ENCODE measurements around the gene DLGAP1. TPM values are rescaled to one million over a fixed set of nuclear protein-coding genes. Genes with fewer than 3 reads are reported as not detected.

DLGAP1 gene
- total RNA-seq, 1 donor from 2014 or later: 7.7 TPM

GRCh38 chr18:3544537-3544936 lies 910.6 kb downstream of the DLGAP1 start:
- Mint-ChIP-seq H3K4me1 (ENCODE audit: low read depth) (no peaks in the 10 kb centered on the region), H3K9me3 (ENCODE audit: low read depth) (no peaks in the 10 kb centered on the region), H3K27me3 (ENCODE audit: low read depth) (no peaks in the 10 kb centered on the region), H3K27ac (ENCODE audit: unreplicated experiment) (no peak overlapping the region), H3K36me3 (ENCODE audit: low read depth) (no peaks in the 10 kb centered on the region), H3K4me3 (ENCODE audit: unreplicated experiment) (no peak overlapping the region)
- no peak for DNase-seq (ENCODE audit: low spot score)
- TF ChIP-seq, protein P1, sequence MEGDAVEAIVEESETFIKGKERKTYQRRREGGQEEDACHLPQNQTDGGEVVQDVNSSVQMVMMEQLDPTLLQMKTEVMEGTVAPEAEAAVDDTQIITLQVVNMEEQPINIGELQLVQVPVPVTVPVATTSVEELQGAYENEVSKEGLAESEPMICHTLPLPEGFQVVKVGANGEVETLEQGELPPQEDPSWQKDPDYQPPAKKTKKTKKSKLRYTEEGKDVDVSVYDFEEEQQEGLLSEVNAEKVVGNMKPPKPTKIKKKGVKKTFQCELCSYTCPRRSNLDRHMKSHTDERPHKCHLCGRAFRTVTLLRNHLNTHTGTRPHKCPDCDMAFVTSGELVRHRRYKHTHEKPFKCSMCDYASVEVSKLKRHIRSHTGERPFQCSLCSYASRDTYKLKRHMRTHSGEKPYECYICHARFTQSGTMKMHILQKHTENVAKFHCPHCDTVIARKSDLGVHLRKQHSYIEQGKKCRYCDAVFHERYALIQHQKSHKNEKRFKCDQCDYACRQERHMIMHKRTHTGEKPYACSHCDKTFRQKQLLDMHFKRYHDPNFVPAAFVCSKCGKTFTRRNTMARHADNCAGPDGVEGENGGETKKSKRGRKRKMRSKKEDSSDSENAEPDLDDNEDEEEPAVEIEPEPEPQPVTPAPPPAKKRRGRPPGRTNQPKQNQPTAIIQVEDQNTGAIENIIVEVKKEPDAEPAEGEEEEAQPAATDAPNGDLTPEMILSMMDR (IDR thresholded peaks at IDR 0.05): no peak

GRCh38 chr18:3541549-3542386 lies 913.3 kb downstream of the DLGAP1 start:
- H3K36me3 Mint-ChIP-seq (ENCODE audit: low read depth): no peaks in the 10 kb centered on the region
- no peaks in the 10 kb centered on the region for H3K9me3 Mint-ChIP-seq (ENCODE audit: low read depth)
- H3K27me3 Mint-ChIP-seq (ENCODE audit: low read depth): no peaks in the 10 kb centered on the region
- DNase-seq (ENCODE audit: low spot score): no peak
- peaks cover 16% of the 10 kb centered on the region for H3K4me1 Mint-ChIP-seq (ENCODE audit: low read depth)
- H3K27ac Mint-ChIP-seq (ENCODE audit: unreplicated experiment): no peak overlapping the region
- TF ChIP-seq, protein P1 (IDR thresholded peaks at IDR 0.05): no peak
- H3K4me3 Mint-ChIP-seq (ENCODE audit: unreplicated experiment): no peak overlapping the region

DNA sequence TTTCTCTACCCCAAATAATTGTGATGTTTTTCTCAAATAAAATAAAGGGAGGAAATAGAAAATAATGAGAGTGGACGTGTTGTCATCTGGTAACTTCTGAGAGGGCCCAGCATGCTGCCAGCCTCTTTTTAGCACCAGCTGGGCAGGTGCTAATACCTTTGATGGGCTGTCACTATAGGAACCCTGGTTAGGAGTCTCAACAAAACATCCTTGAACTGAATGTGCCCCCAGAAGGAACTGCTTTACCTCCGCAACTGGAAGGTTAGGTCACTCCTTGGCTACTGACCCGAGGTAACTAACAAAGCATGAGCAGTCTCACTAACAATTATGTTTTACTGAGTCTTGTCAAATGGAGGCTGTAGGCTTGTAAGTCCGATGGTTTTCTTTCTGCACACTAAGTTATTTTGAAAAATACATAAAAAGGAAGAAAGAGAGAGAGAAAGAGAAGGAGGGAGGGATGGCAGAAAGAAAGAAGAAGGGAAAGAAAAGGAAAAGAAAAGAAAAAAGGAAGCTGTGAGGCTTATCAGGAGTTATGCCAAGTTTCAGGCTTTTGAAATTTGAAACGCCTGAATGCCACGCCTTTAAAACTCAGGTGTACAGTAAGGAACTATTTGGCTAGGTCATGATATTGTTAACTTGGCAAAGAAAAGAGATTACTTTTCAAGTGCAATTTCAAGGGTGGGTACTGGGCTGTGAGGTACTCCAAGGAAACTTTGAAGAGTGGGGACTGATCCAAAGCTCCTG lies 914.1 kb downstream of the DLGAP1 start:
- H3K27me3 Mint-ChIP-seq (ENCODE audit: low read depth): no peaks in the 10 kb centered on the region
- H3K9me3 Mint-ChIP-seq (ENCODE audit: low read depth): no peaks in the 10 kb centered on the region
- H3K36me3 Mint-ChIP-seq (ENCODE audit: low read depth): no peaks in the 10 kb centered on the region
- peaks cover 16% of the 10 kb centered on the region for H3K4me1 Mint-ChIP-seq (ENCODE audit: low read depth)
- H3K27ac Mint-ChIP-seq (ENCODE audit: unreplicated experiment): no peak overlapping the region
- no peak overlapping the region for H3K4me3 Mint-ChIP-seq (ENCODE audit: unreplicated experiment)
- DNase-seq (ENCODE audit: low spot score): no peak
- TF ChIP-seq, protein P1 (IDR thresholded peaks at IDR 0.05): no peak

- Mint-ChIP-seq H3K9me3 (ENCODE audit: low read depth) (no peaks in the 10 kb centered on the region), H3K27ac (ENCODE audit: unreplicated experiment) (no peak overlapping the region), H3K4me1 (ENCODE audit: low read depth) (peaks cover 16% of the 10 kb centered on the region), H3K4me3 (ENCODE audit: unreplicated experiment) (no peak overlapping the region), H3K27me3 (ENCODE audit: low read depth) (no peaks in the 10 kb centered on the region), H3K36me3 (ENCODE audit: low read depth) (no peaks in the 10 kb centered on the region)
- DNase-seq (ENCODE audit: low spot score): no peak
- TF ChIP-seq, protein P1 (IDR thresholded peaks at IDR 0.05): no peak
Measured at GRCh38 chr18:3538954-3539617, 916.0 kb downstream of the DLGAP1 start.

DNA sequence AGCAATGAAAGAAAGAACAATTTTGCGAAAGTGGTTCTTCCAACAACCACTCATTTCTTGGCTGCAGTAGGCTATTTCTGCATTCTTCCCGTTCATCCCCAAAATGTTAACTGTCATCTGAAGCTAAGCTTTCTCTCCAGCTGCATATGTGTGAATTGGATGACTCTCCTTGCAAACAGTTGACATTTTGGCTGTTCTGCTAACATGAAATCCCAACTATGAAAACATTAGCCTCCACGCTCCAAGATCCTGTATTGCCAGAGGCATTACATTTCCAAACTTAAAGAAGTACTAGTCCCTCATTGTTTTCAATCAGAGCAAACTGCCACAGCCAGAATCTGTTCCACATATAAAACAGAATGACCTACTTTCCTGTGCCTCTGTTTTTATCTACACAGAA lies 916.7 kb downstream of the DLGAP1 start:
- Mint-ChIP-seq H3K4me1 (ENCODE audit: low read depth) (peaks cover 16% of the 10 kb centered on the region), H3K36me3 (ENCODE audit: low read depth) (no peaks in the 10 kb centered on the region), H3K27me3 (ENCODE audit: low read depth) (no peaks in the 10 kb centered on the region), H3K4me3 (ENCODE audit: unreplicated experiment) (no peak overlapping the region), H3K27ac (ENCODE audit: unreplicated experiment) (no peak overlapping the region), H3K9me3 (ENCODE audit: low read depth) (no peaks in the 10 kb centered on the region)
- no peak for DNase-seq (ENCODE audit: low spot score)
- TF ChIP-seq, protein P1 (IDR thresholded peaks at IDR 0.05): no peak
